DMS53 treated with DMSO at 0.1 percent for 48 hours (cell line): ENCODE data around the gene GPR39.

Source experiments
- DNase-seq: peaks from one replicate; lab custom pipeline; 2025; ENCODE audit not compliant: unreplicated experiment; lab: John Stamatoyannopoulos, UW

The GPR39 gene

DNA sequence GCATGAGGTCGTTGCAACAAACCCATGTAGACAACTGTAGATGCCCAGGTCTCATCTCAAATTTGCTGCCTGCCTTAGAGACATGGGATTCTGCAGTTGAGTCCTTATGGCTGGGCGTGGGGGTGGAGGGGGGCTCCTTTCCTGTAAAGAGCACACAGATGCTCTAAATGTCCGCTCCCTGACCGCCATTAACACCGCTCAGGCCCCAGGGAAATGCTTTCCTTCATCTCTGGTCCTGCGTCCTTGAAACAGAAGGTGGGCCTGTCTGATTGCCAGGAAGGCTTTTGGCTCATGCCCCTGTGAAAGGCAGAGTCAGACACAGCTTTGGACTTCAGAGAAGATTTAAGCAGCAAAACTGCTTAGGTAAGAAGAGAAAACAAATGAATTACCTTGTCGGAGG is 25.7 kb downstream of the GPR39 start:
- no peak for DNase-seq

DNA sequence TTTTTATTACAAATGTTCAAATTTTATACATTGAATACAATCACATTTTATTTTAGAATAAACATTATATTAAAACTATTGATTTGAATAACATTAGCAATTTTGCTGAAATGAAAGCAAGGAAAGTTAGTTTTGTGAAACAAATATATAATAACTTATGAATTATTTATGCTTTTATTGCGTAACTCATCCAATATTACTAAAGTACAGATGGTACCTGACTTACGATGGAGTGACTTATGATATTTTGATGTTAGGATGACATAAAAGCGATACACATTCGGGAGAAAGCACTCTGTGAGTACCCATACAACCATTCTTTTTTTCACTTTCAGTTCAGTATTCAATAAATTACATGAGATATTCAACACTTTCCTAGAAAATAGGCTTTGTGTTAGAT is 26.5 kb downstream of the GPR39 start:
- DNase-seq: no peak

DNA sequence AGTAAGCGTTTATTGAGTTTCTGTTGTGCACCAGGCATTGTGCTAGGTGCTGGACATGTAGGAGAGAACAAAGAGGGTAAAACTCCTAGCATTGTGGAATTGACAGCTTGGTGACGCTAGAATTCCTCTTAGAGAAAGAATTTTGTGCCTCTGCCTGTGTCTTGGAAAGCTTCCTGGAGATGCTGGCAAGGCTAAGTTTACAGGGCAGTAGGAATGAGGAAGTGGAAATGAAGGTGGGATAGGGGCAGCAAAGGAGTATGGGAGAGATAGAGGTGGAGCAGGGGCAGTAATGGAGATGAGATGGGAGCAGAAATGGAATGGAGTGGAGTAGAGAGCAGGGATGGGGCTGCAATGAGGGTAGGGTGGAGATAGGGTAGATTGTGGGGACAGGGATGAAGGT is 29.8 kb downstream of the GPR39 start:
- no peak for DNase-seq

DNA sequence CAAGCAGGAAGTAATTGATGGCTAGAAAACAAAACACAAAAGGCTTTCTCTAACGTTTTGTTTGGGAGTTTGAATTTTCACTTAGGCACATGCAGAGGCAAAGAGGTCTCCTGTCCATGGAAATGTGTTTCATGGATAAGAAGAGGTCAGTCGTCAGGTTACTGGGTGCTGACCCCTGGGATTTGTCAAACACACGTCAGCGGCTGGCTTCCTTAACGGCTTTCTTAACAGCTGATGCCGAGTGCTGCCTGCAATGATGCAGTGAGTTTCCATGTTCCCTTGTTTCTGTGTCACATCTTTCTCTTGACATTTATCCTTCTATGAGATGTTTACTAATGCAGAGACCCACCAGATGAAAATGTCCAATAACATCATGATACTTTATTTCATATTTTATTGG is 31.7 kb downstream of the GPR39 start:
- DNase-seq: no peak

- DNase-seq: no peak
Measured at GRCh38 chr2:132448771-132449170, 32.2 kb downstream of the GPR39 start.

DNA sequence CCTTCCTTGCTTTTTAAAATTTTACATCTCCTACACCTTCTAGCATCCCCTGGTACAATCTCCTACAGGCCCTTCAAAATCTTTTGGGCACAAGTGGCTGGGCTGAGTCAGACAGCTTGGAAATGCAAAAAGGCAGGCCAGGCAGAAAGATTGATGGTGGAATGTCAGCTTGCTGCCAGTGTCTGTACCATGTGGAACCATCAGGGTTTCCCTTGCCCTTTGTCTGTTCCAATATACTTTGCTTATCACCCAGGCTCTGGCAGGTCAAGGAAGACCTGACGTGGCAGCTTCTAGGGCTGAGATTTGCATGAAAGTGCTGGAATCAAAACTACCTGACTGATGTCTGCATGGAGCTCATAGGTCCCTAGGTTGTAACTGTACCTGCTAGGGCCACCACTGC is 33.3 kb downstream of the GPR39 start:
- no peak for DNase-seq

DNA sequence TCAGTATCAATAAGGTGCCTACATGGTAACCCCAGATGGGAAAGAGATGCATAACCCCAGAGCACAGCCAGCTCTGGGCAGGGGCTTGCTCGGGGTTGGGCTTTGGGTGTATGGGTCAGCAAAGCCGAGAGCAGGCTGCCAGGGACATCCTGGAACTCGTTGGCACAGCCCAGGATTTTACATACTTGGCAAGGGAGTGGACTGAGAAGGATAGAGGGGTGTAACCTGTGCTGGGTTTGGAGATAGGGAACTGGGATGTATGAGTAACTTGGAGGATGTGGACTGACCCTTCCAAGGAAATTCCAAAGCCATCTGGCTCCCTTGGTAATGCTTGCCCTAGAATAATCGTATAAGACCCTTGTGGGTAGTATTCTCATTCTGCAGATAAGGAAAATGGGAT is 44.2 kb downstream of the GPR39 start:
- no peak for DNase-seq

- DNase-seq: no peak
Measured at GRCh38 chr2:132462236-132462635, 45.6 kb downstream of the GPR39 start.

DNA sequence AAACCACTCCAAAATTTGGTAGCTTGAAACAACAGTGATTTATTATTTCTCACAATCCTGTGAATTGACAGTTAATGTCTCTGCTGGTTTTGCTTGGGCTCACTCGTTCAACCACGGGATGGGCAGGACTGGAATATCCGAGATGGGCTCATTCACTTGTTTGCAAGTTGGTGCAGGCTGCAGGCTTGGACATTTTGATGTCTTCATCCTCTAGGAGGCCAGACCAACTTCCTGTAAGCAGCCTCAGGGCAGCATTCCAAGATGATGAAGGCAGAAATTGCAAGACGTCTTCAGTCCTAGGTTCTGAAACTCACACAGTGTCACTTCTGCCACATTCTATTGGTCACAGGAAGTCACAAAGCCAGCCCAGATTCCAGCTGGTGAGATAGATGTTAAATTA is 47.1 kb downstream of the GPR39 start:
- DNase-seq: no peak

DNA sequence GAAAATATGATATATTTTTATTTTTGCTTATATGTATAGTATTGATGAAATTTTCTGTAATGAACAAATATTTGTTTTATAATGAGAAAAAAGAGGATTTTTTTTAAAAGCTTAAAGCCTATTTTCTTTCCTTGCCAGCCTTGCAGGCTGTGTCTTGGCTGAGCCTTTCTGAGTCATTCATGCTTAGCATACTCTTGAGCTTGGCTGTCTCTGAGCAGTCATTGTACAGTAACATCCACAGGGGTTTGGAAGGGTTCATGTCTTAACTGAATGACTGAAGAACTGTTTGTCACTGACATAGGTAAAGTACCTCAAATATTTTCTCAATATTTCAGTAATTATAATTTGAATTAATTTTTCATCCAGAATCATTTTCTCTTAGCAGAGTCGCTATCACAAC is 49.3 kb downstream of the GPR39 start:
- DNase-seq: no peak

DNA sequence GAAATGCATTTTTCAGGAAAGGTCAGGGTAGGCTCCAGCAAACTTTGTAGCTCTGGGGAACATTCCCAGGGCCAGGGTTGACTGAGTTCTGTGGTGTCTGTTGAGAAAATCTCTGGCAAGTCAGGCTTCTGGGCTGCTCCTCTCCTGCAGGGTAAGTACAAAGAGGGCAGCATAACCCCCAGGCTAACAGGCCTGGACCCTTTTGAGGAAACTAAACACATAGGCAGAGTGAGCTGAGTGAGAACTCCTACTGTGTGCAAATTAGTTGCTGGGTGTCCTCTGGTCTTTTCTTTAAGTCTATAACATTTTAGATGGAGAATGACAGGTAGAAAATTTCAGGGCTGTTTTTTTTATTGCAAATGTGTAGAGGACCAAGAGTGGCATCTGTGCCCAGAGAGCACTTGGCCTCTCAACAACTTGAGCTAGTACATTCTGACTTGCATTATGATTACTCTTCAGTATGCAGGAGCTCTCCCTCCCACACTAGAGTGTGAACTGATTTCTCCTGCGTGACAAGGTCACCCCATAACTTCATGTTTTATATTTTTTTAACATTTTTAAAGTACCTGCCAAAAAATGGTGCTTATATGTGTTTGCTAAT is 49.9 kb downstream of the GPR39 start:
- no peak for DNase-seq

- no peak for DNase-seq
Measured at GRCh38 chr2:132468821-132469675, 52.4 kb downstream of the GPR39 start.

DNA sequence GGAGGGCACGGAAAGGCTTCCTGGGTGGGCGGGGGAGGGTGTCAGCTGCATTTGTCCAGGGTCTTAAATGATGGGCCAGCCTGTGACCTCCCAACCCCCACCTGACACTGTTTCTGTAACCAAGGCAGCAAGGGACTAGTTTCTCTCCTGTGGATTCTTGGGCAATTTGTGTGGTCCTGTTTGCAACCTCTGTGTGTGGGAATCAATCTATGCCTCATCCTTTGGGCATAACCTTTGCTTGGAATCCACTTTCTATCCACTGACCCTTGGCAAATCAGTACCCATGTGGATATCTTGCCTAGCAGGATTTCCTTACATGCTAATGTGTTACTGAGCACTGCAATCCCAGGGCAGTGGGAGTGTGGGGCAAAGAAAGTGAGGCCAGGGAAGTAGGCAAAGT is 54.1 kb downstream of the GPR39 start:
- no peak for DNase-seq

DNA sequence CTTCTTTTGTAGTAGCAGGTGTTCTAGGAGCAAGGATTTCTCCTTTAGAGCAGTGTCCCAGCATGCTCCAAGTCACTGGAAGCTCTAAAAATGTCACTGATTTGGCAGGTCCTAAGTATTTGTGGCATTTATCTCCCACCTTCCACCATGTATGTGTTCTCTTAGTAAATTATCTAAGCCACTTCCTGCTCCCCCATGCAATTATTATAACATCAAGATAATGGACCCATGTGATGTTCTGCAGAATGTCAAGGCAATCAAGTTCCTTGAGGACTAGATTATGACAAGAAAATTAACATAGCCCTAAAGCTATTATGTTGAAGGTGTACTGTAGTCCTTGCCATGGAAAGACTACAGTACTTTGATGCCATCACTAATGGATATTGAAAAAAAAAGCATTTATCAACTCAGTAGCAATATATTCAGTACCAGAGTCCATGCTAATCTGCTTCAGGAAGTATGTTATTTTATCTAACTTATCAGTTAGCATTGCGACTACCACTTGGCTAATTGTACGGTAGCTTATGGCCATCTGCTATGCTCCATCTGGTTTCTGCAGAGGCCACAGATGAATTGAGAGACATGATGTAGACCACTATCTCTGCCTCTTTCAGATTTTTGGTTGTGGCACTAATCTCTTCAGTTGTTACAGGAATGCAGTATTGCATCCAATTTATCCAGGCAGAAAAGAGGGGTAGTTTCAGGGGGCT is 56.7 kb downstream of the GPR39 start:
- DNase-seq: no peak

- no peak for DNase-seq
Measured at GRCh38 chr2:132475615-132476014, 59.0 kb downstream of the GPR39 start.

DNA sequence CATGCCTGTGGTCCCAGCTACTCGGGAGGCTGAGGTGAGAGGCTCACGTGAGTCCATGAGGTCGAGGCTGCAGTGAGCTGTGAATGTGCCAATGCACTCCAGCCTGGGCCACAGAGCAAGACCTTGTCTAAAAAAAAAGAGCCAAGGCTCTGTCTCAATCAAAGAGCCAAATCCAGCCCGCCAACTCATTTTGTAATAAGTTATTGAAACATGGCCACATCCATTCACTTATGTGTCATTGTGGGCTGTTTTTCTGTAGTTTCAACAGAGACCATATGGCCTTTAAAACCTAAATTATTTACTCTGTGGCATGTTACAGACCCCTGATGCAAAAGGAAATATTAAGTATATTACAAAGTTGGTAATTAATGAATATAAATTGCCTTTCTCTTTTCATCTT is 60.8 kb downstream of the GPR39 start:
- DNase-seq: no peak

GRCh38 chr2:132477962-132478361 is 61.4 kb downstream of the GPR39 start:
- DNase-seq: no peak

- DNase-seq: no peak
Measured at GRCh38 chr2:132478461-132479105, 62.0 kb downstream of the GPR39 start.

GRCh38 chr2:132479155-132479554 is 62.5 kb downstream of the GPR39 start:
- no peak for DNase-seq

GRCh38 chr2:132482821-132483220 is 66.2 kb downstream of the GPR39 start:
- DNase-seq: no peak

GRCh38 chr2:132484144-132484543 is 67.5 kb downstream of the GPR39 start:
- DNase-seq: no peak

DNA sequence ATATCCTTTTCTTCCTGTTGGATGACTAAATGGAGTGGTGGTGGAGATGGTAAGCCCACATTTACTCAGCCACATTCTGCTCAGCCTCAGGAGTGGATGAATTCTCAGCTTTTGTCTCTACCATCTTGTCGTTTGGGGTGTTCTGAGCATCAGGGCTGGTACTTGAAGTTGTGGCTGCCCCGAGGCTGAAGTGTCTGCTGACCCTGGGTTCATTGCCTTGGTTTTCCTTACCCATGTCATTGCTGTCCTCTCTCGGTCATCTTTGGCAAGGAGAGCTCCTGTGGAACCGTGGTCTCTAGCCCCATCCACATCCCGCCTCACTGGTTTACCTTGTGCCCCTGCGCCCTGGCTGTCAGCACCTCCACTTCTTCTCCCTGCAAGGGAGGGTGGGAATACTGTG is 71.9 kb downstream of the GPR39 start:
- no peak for DNase-seq
